SHP77 (cell line): ENCODE data around the gene PPP4R1.
"Not testable (repeated sequence)": the region's sequence is repeated elsewhere in the genome, so short reads cannot be mapped to it uniquely, and the experiment has no call there.

Source experiments
- DNase-seq, 2 experiments: peaks; one replicate each; lab custom pipeline; 2025; lab: John Stamatoyannopoulos, UW

Gene PPP4R1, protein sequence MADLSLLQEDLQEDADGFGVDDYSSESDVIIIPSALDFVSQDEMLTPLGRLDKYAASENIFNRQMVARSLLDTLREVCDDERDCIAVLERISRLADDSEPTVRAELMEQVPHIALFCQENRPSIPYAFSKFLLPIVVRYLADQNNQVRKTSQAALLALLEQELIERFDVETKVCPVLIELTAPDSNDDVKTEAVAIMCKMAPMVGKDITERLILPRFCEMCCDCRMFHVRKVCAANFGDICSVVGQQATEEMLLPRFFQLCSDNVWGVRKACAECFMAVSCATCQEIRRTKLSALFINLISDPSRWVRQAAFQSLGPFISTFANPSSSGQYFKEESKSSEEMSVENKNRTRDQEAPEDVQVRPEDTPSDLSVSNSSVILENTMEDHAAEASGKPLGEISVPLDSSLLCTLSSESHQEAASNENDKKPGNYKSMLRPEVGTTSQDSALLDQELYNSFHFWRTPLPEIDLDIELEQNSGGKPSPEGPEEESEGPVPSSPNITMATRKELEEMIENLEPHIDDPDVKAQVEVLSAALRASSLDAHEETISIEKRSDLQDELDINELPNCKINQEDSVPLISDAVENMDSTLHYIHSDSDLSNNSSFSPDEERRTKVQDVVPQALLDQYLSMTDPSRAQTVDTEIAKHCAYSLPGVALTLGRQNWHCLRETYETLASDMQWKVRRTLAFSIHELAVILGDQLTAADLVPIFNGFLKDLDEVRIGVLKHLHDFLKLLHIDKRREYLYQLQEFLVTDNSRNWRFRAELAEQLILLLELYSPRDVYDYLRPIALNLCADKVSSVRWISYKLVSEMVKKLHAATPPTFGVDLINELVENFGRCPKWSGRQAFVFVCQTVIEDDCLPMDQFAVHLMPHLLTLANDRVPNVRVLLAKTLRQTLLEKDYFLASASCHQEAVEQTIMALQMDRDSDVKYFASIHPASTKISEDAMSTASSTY

GRCh38 chr18:9614401-9615279, at the start of gene PPP4R1:
PPP4R1 (minus strand) TSS chr18:9614559; CDS start chr18:9614484, 75 bp downstream.
- peak in 1 of 2 experiments; percentile 59 for DNase-seq

GRCh38 chr18:9663377-9663776, 49.0 kb upstream of the PPP4R1 start:
- no peak for DNase-seq

GRCh38 chr18:9661564-9661963, 47.2 kb upstream of the PPP4R1 start:
- DNase-seq, result no peak

DNA sequence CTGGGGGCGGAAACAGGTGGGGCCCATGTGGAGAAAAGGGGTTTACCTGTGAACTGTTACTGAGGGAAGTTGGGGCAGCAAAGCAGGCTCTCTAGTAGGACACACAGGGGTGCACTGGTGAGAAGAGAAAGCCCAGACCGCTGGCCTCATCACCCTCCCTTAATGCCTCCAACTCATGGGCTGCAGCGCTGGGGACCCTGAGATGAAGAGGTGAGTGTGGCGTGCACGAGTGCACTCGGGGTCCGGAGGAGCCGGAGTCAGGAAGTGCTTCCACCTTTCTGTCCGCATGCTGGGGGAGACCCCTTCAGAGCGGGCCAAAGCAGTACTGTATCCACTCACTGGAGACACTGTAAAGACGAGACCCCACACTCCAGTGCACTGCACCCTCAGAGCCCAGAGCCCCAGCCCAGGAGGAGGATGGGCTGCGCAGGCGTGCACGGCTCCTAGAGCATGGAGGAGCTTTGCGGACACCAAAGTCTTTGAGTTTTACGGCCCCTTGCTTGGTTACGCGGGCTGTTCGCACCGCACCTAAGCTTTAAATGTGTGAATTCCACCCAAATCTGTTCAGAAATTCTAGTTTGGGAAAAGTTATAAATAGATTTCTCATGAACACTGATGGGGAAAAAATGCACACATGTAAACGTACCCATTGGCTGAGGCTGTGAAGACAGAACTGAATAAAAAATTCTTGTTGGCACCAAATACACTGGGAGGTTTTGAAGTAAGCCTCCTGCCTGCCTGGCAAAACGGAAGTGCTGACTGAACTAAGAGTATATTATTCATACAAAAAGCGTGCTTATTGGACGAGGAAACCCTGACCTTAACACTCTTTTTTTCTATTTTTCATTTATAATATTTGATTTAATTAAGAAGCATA, 45.4 kb upstream of the PPP4R1 start:
- DNase-seq, result no peak

- DNase-seq, result no peak
Observed at GRCh38 chr18:9658087-9658641, 43.8 kb upstream of the PPP4R1 start.

GRCh38 chr18:9655232-9655767, 40.9 kb upstream of the PPP4R1 start:
- DNase-seq, result no peak

DNA sequence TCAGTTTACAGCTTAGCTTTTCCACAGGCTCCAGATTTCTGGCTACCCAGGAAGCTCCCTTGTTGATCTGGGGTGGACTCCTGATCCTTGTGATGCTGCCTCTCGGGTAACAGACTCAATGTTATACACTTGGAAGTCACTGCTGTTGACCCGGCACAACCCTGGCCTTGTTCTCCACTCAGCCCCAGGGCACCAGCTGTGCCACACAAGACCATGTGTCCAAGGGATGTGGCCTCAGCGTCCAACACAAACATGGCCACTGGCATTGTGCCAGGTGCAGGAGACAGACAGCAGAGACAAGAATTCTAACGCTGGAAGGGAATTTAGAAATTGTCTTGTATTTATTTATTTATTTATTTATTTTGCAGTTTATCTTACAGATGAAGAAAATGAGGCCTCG, 39.0 kb upstream of the PPP4R1 start:
- DNase-seq, result peak; percentile 46 to 71

GRCh38 chr18:9649164-9649540, 34.8 kb upstream of the PPP4R1 start:
- DNase-seq, result no peak

GRCh38 chr18:9648431-9649163, 34.2 kb upstream of the PPP4R1 start:
- no peak for DNase-seq

GRCh38 chr18:9647496-9648323, 33.4 kb upstream of the PPP4R1 start:
- DNase-seq, result no peak

GRCh38 chr18:9643549-9643948, 29.2 kb upstream of the PPP4R1 start:
- DNase-seq, result no peak

- no peak for DNase-seq
Observed at GRCh38 chr18:9642799-9643462, 28.6 kb upstream of the PPP4R1 start.

GRCh38 chr18:9641081-9641480, 26.7 kb upstream of the PPP4R1 start:
- not testable (repeated sequence) for DNase-seq

DNA sequence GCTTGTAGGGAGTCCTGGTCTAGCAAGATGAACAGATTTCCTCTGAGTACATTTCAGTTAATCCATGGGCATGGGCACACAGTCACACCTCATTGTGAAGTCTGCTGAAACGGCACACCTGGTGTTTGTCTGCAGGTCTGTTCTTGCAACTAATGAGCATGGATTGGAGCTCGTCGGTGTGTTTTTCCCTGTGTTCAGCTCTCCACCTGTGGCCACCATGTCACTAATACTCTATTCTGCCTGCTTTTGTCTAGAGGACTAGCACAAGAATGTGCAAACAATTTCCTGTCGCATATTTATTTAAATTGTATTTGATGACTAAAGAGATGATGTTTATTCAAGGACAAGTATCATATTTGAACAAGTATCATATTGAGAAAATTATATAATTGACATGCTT, 24.5 kb upstream of the PPP4R1 start:
- DNase-seq, result no peak

DNA sequence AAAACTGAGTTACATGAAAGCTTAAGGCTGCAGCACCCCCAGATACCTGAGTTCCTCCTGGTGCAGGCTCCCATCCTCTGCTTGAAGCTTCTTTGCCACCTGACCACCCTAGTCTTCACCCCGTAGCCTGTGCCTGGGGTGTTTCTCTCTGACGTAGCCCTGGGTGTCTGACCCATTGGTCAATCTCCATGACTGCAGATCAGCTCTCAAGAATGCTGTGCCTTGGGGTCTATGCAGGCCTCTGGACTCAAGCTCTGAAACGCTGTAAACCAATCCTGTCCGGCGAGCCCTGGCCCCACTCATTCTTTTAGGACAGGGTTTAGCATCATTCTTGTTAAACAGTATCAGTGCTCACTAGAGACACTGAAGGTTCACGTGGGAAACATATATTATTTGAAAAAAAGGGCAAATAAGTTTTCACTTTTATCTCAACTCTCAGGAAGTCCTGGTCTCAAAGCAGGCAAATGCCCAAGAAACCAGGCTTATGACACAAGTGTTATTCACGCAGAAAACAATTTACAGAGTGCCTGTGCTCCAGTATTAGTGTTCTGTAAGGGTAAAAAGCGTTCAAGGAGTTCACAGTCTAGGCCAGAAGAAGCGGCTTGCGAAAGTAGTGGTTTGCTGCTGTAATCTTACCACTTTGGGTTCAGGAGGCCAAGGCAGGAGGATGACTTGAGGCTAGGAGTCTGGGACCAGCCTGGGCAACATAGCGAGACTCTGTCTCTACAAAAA, 22.8 kb upstream of the PPP4R1 start:
- no peak for DNase-seq

- no peak for DNase-seq
Observed at GRCh38 chr18:9634856-9635255, 20.5 kb upstream of the PPP4R1 start.

- no peak for DNase-seq
Observed at GRCh38 chr18:9631814-9632496, 17.6 kb upstream of the PPP4R1 start.
